ENCODE measurements around the gene PNPLA6. TPM values are rescaled to one million over a fixed set of nuclear protein-coding genes. Genes with fewer than 3 reads are reported as not detected.
A peak's percentile ranks its signal among the peaks of the same experiment; 100 is the strongest.

Gene PNPLA6
- total and polyA plus RNA-seq, 2 of the 8 experiments (the other 6 are each of a cell fraction or from before 2014, with no cell fraction given), result 55.1 to 121 TPM

DNA sequence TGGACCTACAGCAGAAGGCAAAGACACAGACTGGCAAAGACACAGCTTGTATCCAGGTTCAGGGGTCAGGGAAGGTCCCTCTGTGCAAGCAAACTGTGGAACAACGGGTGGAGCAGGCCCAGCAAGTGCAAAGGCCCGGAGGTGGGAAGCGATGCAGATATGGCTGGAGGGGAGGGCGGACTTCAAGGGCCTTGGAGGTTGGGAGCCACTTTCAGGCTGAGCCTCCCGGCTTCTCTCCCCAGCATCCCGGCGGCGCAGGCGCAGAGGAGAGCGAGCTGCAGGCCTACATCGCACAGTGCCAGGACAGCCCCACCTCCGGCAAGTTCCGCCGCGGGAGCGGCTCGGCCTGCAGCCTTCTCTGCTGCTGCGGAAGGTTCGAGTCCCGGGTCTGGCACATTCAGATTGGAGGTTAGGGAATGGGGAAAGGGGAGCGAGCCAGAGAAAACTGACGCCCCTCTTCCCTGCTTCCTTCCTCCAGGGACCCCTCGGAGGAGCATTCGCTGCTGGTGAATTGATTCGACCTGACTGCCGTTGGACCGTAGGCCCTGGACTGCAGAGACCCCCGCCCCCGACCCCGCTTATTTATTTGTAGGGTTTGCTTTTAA lies 2.1 kb upstream of the PNPLA6 start:
- POLR2A ChIA-PET (ENCODE audit: partially characterized antibody), result interaction anchor here (0.8 to 7.6 kb wide), 7 partner anchors 8 to 33 kb away, joined by 3 to 80 read pairs (median 4); partner anchors contain the start of gene MCOLN1
- Histone ChIP-seq H3K4me1 (replicated peaks in 1 of 4; ENCODE audit: control insufficient read depth in 3 of 4, insufficient read depth in 4 of 4, low read length in 3 of 4) (peaks cover 0 to 6% (median 3%) of the 10 kb centered on the region in 4 experiments; a peak in 4 of 7 replicates), H2AFZ (ENCODE audit: low read length) (no peak overlapping the region), H4K8ac (ENCODE audit: extremely low read depth, insufficient read depth, low read length) (peak overlapping the region; percentile 76), H3K4me2 (ENCODE audit: insufficient read depth in 1 of 2, low read depth in 2 of 2, low read length in 2 of 2) (peak overlapping the region; percentile 71 to 86), H3K4me3 (ENCODE audit: extremely low read depth in 1 of 4, insufficient read depth in 2 of 4, low read depth in 3 of 4, low read length in 4 of 4) (peak overlapping the region; percentile 62 to 96 (median 83)), H2BK20ac (ENCODE audit: low read length) (no peak overlapping the region), H3K36me3 (ENCODE audit: control insufficient read depth in 2 of 4, insufficient read depth in 4 of 4, low read length in 3 of 4) (peaks cover 0 to 9% (median 3%) of the 10 kb centered on the region in 4 experiments; a peak in 4 of 8 replicates), H4K5ac (ENCODE audit: insufficient read length, low read depth, low read length) (peak overlapping the region; percentile 53), H2BK5ac (ENCODE audit: low read depth, low read length) (peak overlapping the region; percentile 1; the same call in 1 of the 2 replicates), H3K9ac (replicated peaks in 1 of 4; ENCODE audit: extremely low read depth in 1 of 4, low read depth in 3 of 4, low read length in 3 of 4) (peak overlapping the region in 3 of 4 experiments; percentile 51 to 74 (median 54); a peak in 4 of 7 replicates), H3K9me3 (ENCODE audit: insufficient read depth in 2 of 2, low read depth in 1 of 2, low read length in 1 of 2) (no peaks in the 10 kb centered on the region), H3K18ac (ENCODE audit: extremely low read depth, low read length) (peak overlapping the region; percentile 78), H3K27me3 (replicated peaks in 1 of 4; ENCODE audit: control insufficient read depth in 3 of 4, extremely low read depth in 1 of 4, insufficient read depth in 3 of 4, low read length in 3 of 4) (no peaks in the 10 kb centered on the region), H4K91ac (replicated peaks; ENCODE audit: insufficient read length, low read length) (peak overlapping the region; percentile 29), H3K56ac (replicated peaks; ENCODE audit: insufficient read length, low read depth, low read length) (peak overlapping the region; percentile 49), H2BK120ac (replicated peaks; ENCODE audit: low read depth, low read length) (no peak overlapping the region), H2BK12ac (ENCODE audit: low read depth, low read length) (no peak overlapping the region; the same call in 1 of the 2 replicates), H3K27ac (ENCODE audit: low read depth, low read length) (peak overlapping the region; percentile 39; the same call in 1 of the 2 replicates), H2BK15ac (ENCODE audit: low read length) (peak overlapping the region; percentile 76; the same call in 1 of the 2 replicates), H3K23me2 (ENCODE audit: low read depth, low read length) (no peaks in the 10 kb centered on the region; the same call in 1 of the 2 replicates), H3K14ac (ENCODE audit: insufficient read length) (no peak overlapping the region), H3K79me1 (ENCODE audit: low read depth, low read length) (no peaks in the 10 kb centered on the region), H2AK5ac (ENCODE audit: low read depth, low read length) (no peak overlapping the region), H3K79me2 (ENCODE audit: control insufficient read depth in 1 of 2, insufficient read depth in 2 of 2, low read length in 2 of 2) (no peaks in the 10 kb centered on the region), H3K23ac (ENCODE audit: insufficient read length) (no peak overlapping the region), H3K4ac (replicated peaks; ENCODE audit: insufficient read length, low read depth, low read length) (peak overlapping the region; percentile 6), H4K20me1 (replicated peaks in 1 of 2; ENCODE audit: control insufficient read depth in 1 of 2, insufficient read depth in 2 of 2, low read length in 2 of 2) (peaks cover 0 to 2% of the 10 kb centered on the region in 2 experiments)
- CTCF ChIA-PET (ENCODE audit: partially characterized antibody), result interaction anchor here (0.6 to 1.4 kb wide), 5 partner anchors 10 to 146 kb away, joined by 3 to 5 read pairs (median 3); a partner anchor contains a TSS
- DNase-seq (ENCODE audit: low read depth in 1 of 2, low spot score in 2 of 2) (peak in 1 of 2 experiments; percentile 71), FAIRE-seq (no peak)
- TF ChIP-seq JUND (IDR thresholded peaks at IDR 0.05; ENCODE audit: low read length) (no peak), ATF3 (IDR thresholded peaks at IDR 0.05; ENCODE audit: insufficient read depth, low read depth, low read length) (no peak), RBBP5 (IDR thresholded peaks at IDR 0.05; ENCODE audit: borderline replicate concordance, low read depth, low read length) (no peak), CEBPB (IDR thresholded peaks at IDR 0.05; ENCODE audit: low read depth, low read length) (no peak), TBP (IDR thresholded peaks at IDR 0.05; ENCODE audit: low read depth, low read length) (0 out of 2 replicates have a peak, but pooled peaks have one; percentile 22), SIN3A (conservative IDR thresholded peaks at IDR 0.05 in 1 of 2, IDR thresholded peaks at IDR 0.05 in 1 of 2; ENCODE audit: low read depth in 1 of 2, low read length in 2 of 2) (no peak), KDM1A (IDR thresholded peaks at IDR 0.05; ENCODE audit: borderline replicate concordance, low read length) (peak; percentile 82; the same call in 1 of the 2 replicates), SIX5 (IDR thresholded peaks at IDR 0.05; ENCODE audit: low read depth, low read length) (no peak), NRF1 (IDR thresholded peaks at IDR 0.05; ENCODE audit: low read depth, low read length) (peak; percentile 20)
- WGBS, 2 experiments (ENCODE audit: extremely low coverage in 1 of 2, insufficient coverage in 1 of 2, insufficient read length in 1 of 2, insufficient replicate concordance in 2 of 2, low coverage in 1 of 2, low lambda C conversion rate in 2 of 2, missing lambda C conversion rate in 1 of 2), result 37% methylated on average over 24 of the region's 30 CpGs; no CpG with 5 or more reads in 1 of the 2 experiments

Data from H1 (cell line).